Ammon's horn (tissue), 1 donor: ENCODE data around the gene HDAC9.

ENCODE experiments used
- DNase-seq: peaks from one replicate; pipeline ENCODE4 v3.0.0-alpha.2; 2016; ENCODE audit warnings: low spot score

HDAC9 gene

DNA sequence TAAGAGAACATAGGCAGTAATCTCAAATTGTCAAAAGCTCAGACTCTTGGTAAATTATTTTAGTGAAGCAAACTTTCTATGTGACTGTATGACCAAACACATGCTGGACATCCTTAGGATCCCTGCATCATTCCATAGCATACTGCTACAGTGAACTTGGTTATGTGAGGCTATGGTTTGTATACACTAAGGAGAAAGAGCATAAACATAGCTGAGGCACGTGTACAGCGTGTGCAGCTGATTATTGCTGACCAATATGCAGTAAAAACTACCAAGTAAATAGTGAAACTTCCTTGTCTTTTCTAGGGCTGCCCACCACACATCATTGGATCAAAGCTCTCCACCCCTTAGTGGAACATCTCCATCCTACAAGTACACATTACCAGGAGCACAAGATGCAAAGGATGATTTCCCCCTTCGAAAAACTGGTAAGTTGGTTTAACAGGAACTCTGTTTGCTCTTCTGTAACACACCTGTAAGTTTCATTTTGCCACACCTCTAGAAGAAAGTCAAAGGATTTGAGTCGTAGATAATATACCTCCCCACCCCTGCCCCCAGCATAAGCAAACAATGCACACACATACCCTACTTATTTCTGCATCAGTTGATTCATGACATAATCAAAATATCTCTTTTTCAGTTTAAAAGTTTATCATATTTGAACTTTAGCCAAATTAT lies 98.2 kb downstream of the HDAC9 start:
- no peak for DNase-seq

DNA sequence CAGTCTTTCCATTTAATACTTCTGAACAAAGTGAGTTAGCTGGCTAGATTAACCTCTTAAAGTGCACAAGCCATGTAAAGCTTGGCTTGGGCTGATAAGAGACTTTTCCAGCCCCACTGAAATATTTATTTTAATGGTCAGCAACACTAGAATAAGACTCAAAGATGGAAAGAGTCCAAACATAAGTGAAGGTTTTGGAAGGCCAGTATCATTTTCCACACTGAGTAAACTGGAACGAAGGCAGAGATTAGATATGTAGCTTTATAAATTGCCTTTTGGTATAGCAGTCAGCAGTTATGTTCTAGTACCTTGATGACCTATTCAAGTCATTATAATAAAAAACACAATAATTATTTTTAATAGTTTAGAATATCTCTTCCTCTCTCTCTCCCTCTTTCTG lies 102.2 kb downstream of the HDAC9 start:
- DNase-seq: no peak

DNA sequence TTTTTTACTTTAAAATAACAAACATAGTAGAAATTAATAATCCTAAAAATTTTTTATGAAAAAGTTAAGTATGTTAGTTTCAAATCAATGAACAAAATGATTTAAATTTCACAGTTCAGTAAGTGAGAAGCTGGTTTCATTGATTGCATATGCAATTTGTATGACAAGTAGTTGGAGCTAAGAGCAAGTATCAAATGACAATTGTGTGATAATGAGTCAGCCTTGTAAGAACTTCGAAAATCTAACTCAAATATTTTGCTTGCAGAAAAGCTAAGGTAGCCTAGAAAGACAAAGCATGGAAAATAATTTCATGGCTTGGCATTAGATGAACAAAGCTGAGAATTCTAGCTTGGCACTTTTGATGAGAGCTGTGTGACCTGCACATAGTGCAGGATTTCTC lies 111.5 kb downstream of the HDAC9 start:
- DNase-seq: no peak

DNA sequence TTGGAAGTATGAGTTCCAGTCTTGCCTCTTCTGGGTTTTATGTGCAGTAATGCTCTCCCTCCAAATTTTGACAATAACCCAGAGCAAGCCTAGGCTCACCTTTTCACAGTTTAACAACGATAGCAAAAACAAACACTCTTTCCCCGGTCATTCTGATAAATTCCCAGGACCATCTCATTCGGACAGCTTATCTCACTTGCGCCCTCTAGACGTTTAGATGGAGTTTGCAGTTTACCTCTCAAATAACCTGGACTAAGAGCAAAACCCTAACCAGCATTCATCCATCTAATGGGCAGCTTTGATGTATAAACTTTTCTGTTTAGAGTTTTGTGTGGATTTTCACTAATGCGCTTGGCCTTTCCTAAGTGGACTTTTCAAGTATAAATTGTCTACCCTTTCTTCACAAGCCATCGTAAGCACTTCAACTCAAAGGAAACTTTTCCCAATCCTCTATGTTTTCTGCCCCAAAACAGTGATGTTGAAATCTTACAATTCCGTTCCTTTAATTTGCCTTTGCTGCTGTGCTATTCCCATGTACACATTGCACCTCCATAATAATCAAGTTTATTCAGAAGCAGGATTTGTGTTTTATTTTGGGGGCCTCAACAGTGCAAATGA lies 114.9 kb downstream of the HDAC9 start:
- DNase-seq: no peak

DNA sequence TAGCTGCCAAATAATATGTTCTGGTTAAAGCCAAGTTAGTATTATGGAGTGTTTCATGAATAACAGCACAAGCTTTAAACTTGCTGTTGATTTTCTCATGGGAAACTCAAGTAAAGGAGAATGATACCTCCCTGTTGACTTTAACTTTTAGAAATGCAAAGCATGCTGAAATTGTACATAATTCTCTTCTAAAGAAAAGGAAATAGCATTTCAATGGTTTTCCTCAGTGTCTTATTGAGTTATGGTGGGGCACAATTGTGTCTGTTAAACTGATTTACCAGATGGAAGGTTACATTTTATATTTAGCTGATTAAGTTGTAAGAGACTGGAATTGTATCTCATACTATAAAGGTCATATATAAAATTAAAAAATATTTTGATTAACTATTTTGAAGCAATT lies 119.3 kb downstream of the HDAC9 start:
- no peak for DNase-seq

DNA sequence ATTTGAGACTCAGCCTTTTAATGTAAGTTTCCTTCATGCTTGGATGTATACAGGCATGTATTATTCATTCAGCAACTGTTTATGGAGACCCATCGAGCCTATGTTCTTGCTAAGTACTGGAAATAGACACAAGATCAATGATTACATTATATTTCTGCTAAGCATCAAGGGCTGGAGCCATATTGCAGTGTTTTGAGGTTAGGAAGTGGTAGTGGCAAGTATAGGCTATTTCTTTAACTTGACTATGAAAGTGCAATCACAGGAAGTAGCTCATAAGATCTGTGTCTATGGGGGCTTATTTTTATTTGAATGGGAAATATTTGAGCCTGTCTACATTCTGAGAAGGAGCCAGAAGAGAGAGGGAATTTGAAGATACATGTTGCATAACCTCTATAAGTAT lies 123.8 kb downstream of the HDAC9 start:
- DNase-seq: no peak

DNA sequence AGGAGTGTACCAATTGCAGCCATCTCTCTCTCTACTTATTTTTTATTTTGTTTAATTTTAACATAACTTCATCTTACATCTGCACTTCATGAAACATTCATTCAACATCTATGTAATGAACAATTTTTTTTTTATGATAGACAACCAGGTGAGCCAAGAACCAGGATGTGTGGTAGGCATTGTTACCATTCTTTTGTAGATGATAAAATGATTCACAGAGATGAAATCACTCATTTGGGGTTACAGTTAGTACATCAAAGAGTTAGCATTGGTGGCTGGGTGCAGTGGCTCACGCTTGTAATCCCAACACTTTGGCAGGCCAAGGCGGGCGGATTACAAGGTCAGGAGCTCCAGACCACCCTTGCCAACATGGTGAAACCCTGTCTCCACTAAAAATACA lies 127.8 kb downstream of the HDAC9 start:
- DNase-seq: no peak

DNA sequence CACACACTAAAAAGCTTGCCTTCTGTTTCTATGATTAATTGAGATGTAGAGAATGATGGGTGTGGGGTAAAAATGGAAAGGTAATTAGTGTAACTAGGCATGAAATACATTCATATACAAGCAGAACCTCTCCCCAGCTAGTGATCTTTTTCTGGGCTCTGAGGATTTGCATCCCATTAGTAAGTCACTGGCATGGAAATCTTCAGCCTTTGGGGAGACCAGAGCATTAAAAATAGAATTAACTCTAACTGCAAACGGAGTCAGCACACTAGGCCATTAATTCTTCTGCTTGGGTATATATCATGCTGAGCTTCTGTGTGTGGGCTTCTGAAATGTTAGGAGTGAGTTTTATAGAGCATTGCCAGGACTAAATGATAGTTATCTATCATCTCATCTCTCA lies 128.9 kb downstream of the HDAC9 start:
- DNase-seq: no peak

DNA sequence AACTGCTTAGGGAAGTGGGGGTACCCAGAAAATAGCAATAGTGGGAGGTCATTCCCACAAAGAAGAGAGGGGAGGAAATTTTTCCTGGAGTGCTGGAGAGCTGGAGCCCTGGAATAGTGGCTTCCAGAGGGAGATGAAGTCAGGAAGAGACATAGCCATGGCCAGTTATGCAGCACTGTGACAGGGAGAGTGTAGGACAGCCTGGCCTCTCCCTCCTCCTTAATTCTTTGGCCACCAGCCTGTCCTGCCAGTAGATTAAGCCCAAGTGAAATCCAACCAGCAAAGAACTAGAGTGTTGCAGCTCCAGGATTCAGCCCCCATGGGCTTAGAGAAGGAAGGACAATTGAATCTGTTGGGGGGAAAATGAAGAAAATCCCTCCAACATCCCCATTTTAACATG lies 130.5 kb downstream of the HDAC9 start:
- DNase-seq: no peak

DNA sequence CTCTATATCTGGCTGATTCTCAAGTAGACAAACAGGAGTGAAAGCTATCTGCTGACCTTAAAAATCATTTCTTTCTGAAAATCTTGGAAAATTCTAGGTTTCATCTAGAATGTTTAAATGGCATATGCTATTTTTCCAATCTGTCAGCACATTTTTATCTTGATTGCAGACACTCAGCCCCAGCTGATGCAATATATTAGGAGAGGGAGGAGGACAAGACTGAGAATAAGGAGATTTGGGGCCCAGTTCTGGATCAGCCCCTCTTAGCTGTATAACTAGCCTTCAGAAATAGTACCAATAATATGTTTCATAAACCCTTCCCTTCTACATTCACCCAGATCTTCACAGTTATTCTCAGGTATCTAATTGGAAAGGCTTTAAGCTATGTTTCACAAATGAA lies 131.2 kb downstream of the HDAC9 start:
- DNase-seq: no peak

DNA sequence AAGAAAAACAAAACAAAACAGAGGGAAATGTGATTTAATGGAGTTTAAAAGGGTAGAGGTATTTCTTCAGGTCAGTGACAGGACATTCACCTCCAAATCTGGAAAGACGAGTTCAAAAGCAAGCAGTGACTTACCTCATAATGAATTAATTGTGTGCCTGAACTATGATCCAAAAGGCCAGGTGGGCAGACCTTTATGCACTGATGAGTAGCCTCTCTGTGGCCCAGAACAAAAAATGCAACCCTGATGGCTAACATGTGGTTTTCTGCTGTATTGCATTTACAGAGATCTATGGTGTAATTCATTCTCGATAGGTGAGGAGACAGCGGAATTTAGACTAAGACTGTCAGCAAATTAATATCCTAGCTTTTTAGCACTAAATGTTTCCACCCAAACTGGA lies 142.0 kb downstream of the HDAC9 start:
- no peak for DNase-seq

DNA sequence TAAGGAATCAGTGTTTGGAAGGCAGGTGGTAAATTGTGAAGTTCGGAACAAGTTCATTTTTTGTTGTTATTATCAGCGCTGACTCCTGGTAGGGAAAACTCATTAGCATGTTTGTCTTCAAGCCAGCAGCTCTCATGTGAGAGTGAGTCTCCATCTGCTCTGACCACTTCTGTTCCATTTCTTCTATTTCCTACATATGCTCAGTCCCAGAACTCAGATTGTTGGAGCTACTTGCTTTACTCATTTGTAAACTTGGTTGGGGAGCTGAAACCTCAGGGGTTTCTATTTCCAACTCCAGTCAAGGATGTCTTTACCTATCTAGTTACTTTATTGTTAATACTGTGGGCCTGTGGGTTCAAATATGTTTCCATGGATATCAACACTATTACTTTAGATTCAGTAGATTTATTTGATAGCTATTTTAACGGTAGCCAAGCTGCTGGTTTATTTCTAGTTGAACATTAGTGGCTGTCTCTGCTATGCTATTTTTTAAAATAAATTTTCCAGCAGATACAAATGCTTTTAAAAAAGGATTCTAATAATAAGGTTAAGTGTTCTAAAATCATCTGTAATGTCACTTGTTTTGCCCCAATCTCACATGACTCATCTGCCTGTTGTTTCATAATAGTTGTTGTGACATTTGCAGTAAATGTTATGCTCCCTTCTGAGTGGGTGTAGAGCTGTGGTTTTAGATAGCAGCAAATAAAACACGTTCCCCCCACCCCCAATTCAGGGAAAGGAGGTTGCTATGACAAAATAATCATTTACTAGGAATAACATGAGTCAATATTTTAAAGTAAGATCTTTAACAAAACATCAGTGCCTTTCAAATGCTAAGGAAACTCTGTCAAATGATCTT lies 143.3 kb downstream of the HDAC9 start:
- DNase-seq: peak; percentile 56

DNA sequence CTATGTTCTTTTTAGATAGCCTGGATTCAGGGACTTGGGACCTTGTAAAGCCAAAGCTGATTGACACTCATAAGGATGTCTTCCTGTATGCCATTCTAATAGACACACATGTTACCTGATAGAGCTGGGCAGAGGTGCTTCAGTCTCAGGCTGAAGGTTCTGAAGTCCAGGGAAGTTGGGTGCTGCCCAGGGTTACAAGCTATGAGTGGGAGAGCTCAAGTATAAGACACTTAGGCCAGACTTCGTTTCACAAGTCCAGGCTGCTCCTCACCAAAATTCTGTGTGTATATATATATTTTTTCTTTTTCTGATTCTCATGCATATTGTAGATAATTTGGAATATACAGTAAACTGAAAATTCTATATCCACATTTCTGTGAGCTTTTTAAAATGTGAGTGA lies 144.2 kb downstream of the HDAC9 start:
- DNase-seq: no peak

DNA sequence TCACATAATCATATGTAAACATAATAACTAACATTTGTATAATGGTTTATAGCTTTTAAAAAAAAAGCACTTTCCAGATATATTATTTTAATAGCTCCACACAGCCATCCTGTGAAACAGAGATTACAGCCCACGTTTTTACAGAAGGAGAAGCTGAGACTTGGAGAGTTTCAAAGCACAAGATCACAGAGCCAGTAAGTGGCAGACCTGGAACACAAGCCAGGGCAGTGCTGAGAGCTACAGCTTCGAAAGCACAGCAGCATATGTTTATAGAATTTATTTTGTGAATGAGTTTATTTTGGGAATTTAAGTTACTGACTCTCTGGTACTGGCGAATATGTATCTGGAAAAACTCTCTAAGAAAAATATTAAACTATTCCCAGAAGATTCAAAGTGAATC lies 149.4 kb downstream of the HDAC9 start:
- DNase-seq: no peak

DNA sequence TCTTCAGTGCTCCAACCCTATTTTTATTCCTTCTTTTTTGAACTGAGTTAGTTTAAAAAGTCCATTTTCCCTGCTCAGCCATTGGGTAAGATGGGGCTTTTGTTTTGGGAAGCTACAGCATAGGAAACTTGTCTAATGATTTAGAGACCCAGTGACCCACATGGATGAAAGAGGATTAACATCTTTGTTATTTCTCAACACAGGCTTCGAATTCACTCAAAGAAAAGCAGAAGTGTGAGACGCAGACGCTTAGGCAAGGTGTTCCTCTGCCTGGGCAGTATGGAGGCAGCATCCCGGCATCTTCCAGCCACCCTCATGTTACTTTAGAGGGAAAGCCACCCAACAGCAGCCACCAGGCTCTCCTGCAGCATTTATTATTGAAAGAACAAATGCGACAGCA lies 152.0 kb downstream of the HDAC9 start:
- no peak for DNase-seq

DNA sequence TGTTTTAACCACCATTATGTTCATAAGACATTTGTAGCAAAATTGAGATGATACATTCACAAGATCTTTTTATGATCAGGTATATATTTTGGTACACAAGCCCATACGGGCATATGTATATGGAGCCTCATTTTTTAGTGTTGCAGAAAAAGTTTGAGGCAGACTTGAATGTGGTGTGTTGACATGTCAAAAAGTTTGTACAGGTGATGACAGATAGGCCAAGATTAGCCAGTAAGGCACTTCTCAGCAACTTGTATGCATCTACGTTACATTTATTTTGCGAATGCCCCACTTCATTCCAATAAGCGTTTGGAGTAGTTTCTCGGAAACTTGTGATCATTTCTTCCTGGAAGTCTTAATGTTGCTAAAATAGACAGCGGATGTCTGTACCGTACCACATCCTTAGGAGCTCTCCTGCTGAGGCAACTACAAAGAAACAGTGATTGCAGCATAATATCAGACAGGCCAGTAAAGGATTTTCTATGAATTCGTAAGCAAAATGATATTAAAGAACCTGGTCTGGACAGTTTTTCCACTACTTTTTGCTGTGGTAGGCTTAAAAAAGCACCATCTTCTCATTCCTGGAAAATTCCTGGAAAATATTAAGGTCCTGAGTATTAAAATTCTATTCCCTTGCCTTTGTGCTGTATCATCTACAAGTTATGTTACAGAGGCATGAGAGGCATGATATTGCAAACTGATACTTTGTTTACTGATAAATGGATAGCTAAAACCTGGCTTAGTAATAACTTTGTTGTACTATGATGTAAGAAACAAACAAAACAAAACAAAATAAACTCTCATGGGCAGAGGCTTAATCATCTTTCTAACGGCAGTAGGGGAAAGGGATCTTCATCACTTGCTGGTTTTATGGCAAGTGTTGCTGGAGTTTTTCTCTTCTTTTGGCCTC lies 153.6 kb downstream of the HDAC9 start:
- no peak for DNase-seq

DNA sequence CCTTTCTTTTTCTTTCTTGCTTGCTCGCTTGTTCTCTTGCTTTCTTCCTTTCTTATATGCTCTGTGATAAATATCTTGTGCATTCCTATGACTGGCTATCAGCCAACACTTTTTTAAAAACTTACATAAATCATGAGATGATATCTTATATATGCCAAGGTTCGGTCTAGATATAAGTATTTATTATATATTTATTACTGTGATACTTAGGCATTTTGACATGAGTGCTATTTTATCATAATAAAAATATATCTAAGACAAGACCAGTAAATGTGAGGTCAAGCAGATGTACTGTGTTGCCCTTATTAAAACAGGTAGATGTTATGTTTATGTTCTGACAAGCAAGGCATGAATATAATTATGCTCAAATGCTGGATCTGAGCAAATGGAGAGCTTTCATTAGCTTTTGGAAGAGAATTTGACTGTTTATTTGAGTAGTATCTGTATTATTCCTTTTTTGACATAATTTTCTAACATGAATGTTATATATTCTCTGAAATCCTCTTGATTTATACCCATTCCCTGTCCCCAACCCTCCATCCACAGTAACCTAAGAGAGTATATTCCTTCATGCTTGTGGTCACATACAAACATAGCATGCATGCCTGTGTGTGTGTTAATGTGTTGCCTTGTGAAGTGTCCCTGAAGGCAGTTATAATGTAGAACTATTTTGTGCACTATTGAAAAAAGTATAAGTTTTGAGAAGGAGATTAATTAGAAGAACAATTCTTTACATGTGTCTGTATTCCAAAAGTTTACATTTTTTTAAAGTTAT lies 158.0 kb downstream of the HDAC9 start:
- no peak for DNase-seq

DNA sequence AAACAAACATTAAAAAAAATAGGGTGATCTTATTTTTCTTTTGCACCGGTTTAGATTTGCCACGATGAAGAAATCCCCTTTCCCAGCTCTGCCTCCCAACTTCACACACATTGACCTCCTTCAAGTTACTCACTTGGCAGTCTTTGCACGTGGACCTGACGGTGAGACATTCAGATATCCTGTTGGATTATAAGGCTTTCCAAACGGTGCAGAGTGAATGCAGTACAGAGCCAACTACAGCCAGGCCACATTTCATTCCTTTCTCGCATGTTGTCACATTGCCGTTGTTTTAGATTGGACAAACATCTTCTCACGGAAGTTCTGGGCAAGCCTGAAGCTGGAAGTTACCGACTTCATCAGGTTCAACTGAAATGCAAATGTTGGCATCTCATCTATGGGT lies 159.2 kb downstream of the HDAC9 start:
- no peak for DNase-seq

DNA sequence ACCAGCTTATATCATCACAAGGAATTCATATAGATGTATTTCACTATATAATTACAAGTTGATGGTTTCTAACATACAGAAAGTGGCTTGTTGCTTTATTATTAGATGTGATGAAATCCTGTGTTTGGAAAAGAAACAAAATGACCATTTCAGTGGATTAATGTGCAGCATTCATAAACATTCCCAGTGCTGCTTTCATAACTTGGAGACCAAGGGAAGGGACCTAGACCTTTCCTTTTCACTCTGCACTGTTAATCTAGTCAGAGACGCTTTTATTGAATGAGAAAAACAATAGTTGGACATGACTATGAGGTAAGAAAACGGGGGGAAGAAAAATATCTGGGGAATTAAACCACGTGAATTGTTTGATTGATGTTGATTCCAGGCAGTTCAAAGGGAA lies 160.0 kb downstream of the HDAC9 start:
- no peak for DNase-seq

DNA sequence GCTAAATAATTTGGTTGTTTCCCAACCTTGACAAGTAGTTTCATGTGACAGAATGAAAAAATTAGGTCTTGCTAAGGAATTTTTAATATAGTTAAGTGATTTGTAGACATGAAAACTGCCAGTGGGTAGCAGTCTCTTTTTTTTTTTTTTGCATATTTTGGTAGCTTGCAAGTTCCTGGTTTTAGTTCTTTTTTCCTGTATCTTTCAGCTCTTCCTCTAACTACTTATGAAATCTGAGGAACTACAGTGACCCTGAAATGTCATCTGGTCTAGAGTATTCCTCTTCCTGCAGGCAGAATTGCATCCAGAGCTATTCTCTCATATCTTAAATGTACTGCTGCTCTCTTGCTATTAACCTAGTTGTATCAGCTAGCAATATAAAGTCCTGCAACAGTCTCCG lies 160.4 kb downstream of the HDAC9 start:
- no peak for DNase-seq

DNA sequence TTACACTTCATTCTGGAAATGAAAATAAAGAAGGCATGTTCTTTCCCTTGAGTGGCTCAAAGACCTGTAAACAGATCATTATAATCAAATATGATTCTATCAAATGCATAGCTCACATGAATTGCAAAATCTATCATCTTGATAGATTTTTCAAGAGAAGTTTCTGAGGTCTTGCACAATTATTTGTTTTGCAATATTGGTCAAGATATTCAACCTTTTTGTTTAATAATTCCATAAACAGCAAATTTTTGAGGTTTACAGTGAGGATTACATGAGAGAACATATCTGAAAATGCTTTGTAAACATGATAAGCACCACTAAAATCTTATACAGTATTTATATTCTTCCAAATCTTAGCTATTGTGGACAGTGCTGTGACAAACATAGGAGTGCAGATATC lies 160.8 kb downstream of the HDAC9 start:
- no peak for DNase-seq

DNA sequence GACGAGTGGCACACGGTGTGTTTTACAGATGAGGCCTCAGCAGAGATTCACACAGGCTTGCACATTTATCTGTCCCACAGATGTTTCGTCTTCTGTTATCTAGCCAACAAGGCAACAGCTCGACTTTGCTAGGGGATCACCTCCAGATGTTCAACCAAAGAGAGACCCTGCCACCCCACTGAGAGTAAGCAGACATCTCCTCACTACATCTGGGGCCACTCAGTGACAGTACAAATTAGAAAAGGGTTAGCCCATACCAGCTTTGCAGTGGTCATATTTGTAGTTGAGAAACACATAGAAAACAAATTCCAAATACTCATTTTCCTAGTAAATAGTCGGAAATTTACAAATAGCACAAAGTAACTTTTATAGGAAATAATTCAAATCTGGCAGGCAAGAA lies 164.2 kb downstream of the HDAC9 start:
- DNase-seq: no peak
